ENCODE data around the gene FAM170A. TPM values are rescaled to one million over a fixed set of nuclear protein-coding genes. Genes with fewer than 3 reads are reported as not detected.

FAM170A gene
- total and polyA plus RNA-seq, 2 donors (not counting 3 experiments of a cell fraction or from before 2014, with no cell fraction given), result not detected

DNA sequence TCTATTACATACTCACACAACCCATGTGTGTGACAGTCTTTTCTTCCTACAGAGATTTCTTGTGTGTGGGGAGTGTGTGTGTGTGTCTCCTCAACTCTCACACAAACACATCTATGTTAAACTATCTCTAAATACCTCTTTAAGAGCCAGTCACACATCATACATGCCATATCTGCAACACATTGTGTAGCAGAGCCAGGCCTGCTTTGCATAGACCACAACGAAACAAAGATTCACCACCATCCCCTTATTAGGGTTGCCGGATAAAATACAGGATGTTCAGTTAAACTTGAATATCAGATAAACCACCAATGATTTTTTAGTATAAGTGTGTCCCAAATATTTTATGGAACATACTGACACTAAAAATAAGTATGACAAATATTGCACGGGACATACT lies 2.3 kb downstream of the FAM170A start:
- intact Hi-C loops (cut with micrococcal nuclease), result no loop called here
- Histone ChIP-seq H3K4me1 (ENCODE audit: control insufficient read depth, extremely low read depth, insufficient read depth, low read length) (no peaks in the 10 kb centered on the region), H3K27me3 (ENCODE audit: control insufficient read depth in 2 of 2, insufficient read depth in 2 of 2, low read length in 2 of 2) (no peaks in the 10 kb centered on the region), H4K20me1 (replicated peaks; ENCODE audit: control insufficient read depth, extremely low read depth, insufficient read depth, low read length) (no peaks in the 10 kb centered on the region), H3K27ac (ENCODE audit: insufficient read depth, low read depth, low read length) (no peak overlapping the region), H3K9me3 (replicated peaks; ENCODE audit: control insufficient read depth, insufficient read depth, low read length) (no peaks in the 10 kb centered on the region), H3K9me1 (replicated peaks; ENCODE audit: control insufficient read depth, extremely low read depth, insufficient read depth, low read length) (no peaks in the 10 kb centered on the region), H3K4me3 (replicated peaks in 1 of 3; ENCODE audit: insufficient read depth in 1 of 3, low read depth in 1 of 3, low read length in 3 of 3) (no peak overlapping the region), H3K79me2 (ENCODE audit: control insufficient read depth, insufficient read depth, low read length) (no peaks in the 10 kb centered on the region), H3K9ac (replicated peaks; ENCODE audit: extremely low read depth, insufficient read depth, low read length) (no peak overlapping the region), H3K4me2 (ENCODE audit: insufficient read depth, low read length) (no peak overlapping the region), H2AFZ (ENCODE audit: low read depth, low read length) (no peak overlapping the region), H3K36me3 (ENCODE audit: control insufficient read depth in 2 of 2, extremely low read depth in 1 of 2, insufficient read depth in 2 of 2, low read length in 2 of 2) (no peaks in the 10 kb centered on the region)
- ChIA-PET POLR2A (no interaction called here), CTCF (no interaction called here)
- TF ChIP-seq JUN (IDR thresholded peaks at IDR 0.05; ENCODE audit: borderline replicate concordance, insufficient read depth, insufficient read length, low read depth) (no peak), MYC (IDR thresholded peaks at IDR 0.05; ENCODE audit: low read depth, low read length) (no peak), GATA2 (IDR thresholded peaks at IDR 0.05; ENCODE audit: insufficient read depth, insufficient read length, low read depth, low read length) (no peak), FOS (IDR thresholded peaks at IDR 0.05; ENCODE audit: borderline replicate concordance, insufficient read depth, low read length) (no peak), POLR2A (IDR thresholded peaks at IDR 0.05; ENCODE audit: low read depth, low read length) (no peak), EZH2 (IDR thresholded peaks at IDR 0.05; ENCODE audit: borderline replicate concordance, low read depth, low read length, severe bottlenecking) (no peak), POLR2AphosphoS5 (IDR thresholded peaks at IDR 0.05; ENCODE audit: insufficient read depth, low read depth, low read length) (no peak)
- TF ChIP-seq, protein P1, sequence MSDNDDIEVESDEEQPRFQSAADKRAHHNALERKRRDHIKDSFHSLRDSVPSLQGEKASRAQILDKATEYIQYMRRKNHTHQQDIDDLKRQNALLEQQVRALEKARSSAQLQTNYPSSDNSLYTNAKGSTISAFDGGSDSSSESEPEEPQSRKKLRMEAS (IDR thresholded peaks at IDR 0.05; ENCODE audit: insufficient read depth, insufficient read length), result no peak
- TF ChIP-seq, protein P2, sequence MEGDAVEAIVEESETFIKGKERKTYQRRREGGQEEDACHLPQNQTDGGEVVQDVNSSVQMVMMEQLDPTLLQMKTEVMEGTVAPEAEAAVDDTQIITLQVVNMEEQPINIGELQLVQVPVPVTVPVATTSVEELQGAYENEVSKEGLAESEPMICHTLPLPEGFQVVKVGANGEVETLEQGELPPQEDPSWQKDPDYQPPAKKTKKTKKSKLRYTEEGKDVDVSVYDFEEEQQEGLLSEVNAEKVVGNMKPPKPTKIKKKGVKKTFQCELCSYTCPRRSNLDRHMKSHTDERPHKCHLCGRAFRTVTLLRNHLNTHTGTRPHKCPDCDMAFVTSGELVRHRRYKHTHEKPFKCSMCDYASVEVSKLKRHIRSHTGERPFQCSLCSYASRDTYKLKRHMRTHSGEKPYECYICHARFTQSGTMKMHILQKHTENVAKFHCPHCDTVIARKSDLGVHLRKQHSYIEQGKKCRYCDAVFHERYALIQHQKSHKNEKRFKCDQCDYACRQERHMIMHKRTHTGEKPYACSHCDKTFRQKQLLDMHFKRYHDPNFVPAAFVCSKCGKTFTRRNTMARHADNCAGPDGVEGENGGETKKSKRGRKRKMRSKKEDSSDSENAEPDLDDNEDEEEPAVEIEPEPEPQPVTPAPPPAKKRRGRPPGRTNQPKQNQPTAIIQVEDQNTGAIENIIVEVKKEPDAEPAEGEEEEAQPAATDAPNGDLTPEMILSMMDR (IDR thresholded peaks at IDR 0.05; ENCODE audit: extremely low read depth in 1 of 2, insufficient read depth in 1 of 2, low read depth in 1 of 2, low read length in 2 of 2), result no peak
- dilution Hi-C loops (cut with MboI; ENCODE audit: extremely low pct_ligation_motif_present, low sequenced_read_pairs), result no loop called here
- no TSS peak for BruUV-seq (replicated peaks)
- FAIRE-seq, result no peak
- no peak for DNase-seq (ENCODE audit: low read depth, low spot score)
